SK-N-SH (cell line): ENCODE measurements around the gene ZNF296. TPM values are rescaled to one million over a fixed set of nuclear protein-coding genes. Genes with fewer than 3 reads are reported as not detected.
A peak's percentile ranks its signal among the peaks of the same experiment; 100 is the strongest.

Source experiments
- CTCF ChIA-PET: fragments of 300-600, 350-600 bp; formaldehyde crosslinking; extraction: SDS; loops from one replicate; lab custom pipeline; 2021; lab: Yijun Ruan, JAX
- POLR2A ChIA-PET: fragments of 350-600 bp; sonication (Branson Sonifier 250); formaldehyde crosslinking; extraction: SDS; loops from one replicate; lab custom pipeline; 2020; ENCODE audit warnings: antibody characterized with exemption, inconsistent platforms; lab: Yijun Ruan, JAX
- DNase-seq: peaks from one replicate; pipeline ENCODE4 v3.0.0; 2012
- H2AFZ ChIP-seq: fragments of 200-600 bp; sonication (generic); 2 replicates; pipeline ENCODE4 v1.8.1; 2016; ENCODE audit warnings: antibody characterized with exemption, mild to moderate bottlenecking, low read depth
- H3F3A ChIP-seq: fragments of 200-600 bp; sonication (generic); replicated peaks from 2 replicates; pipeline ENCODE3; 2016; ENCODE audit warnings: antibody characterized with exemption, mild to moderate bottlenecking; ENCODE audit not compliant: insufficient read depth
- H3K27ac ChIP-seq, 2 experiments: fragments of 200-500 bp in 1 of 2; fragments of 200-600 bp in 1 of 2; sonication (Bioruptor generic) in 1 of 2; sonication (generic), shearing (Covaris generic) in 1 of 2; 2 replicates each; pipeline versions ENCODE4 v1.5.1 to v1.6.1; 2014 to 2016; ENCODE audit warnings: low read depth in 2 of 2, inconsistent platforms in 1 of 2, low read length in 1 of 2, mild to moderate bottlenecking in 1 of 2, mixed read lengths in 1 of 2
- H3K27me3 ChIP-seq: fragments of 200-600 bp; sonication (generic), shearing (Covaris generic); 2 replicates; pipeline ENCODE4 v1.6.1; 2016; ENCODE audit warnings: mixed run types; ENCODE audit not compliant: insufficient read depth
- H3K36me3 ChIP-seq, 2 experiments: fragments of 200-500 bp in 1 of 2; fragments of 200-600 bp in 1 of 2; sonication (Bioruptor generic) in 1 of 2; sonication (generic) in 1 of 2; replicated peaks in 1 of 2; 2 replicates each; pipeline versions ENCODE3 to v1.5.1; 2014 to 2016; ENCODE audit warnings: low read length in 1 of 2, mild to moderate bottlenecking in 1 of 2; ENCODE audit not compliant: insufficient read depth in 2 of 2, control insufficient read depth in 1 of 2
- H3K4me1 ChIP-seq, 2 experiments: fragments of 200-500 bp in 1 of 2; fragments of 200-600 bp in 1 of 2; sonication (Bioruptor generic) in 1 of 2; sonication (generic), shearing (Covaris generic) in 1 of 2; 2 replicates each; pipeline versions ENCODE4 v1.5.1 to v1.6.1; 2014 to 2016; ENCODE audit warnings: low read depth in 1 of 2, low read length in 1 of 2, mixed run types in 1 of 2; ENCODE audit not compliant: insufficient read depth in 2 of 2, control insufficient read depth in 1 of 2
- H3K4me2 ChIP-seq: fragments of 200-600 bp; sonication (generic), shearing (Covaris generic); 2 replicates; pipeline ENCODE4 v1.6.1; 2017; ENCODE audit warnings: mixed run types
- H3K4me3 ChIP-seq, 2 experiments: fragments of 200-500 bp in 1 of 2; fragments of 200-600 bp in 1 of 2; sonication (Bioruptor generic) in 1 of 2; sonication (generic), shearing (Covaris generic) in 1 of 2; 2 replicates each; pipeline versions ENCODE4 v1.5.1 to v1.8.1; 2014 to 2016; ENCODE audit warnings: low read depth in 2 of 2, inconsistent platforms in 1 of 2, low read length in 1 of 2, mild to moderate bottlenecking in 1 of 2, mixed read lengths in 1 of 2, moderate library complexity in 1 of 2
- H3K79me2 ChIP-seq: fragments of 200-600 bp; sonication (generic); 2 replicates; pipeline ENCODE4 v1.8.1; 2017; ENCODE audit warnings: mild to moderate bottlenecking; ENCODE audit not compliant: insufficient read depth
- H3K9ac ChIP-seq: fragments of 200-600 bp; sonication (generic); 2 replicates; pipeline ENCODE4 v1.6.1; 2017; ENCODE audit warnings: mixed run types
- H3K9me2 ChIP-seq: fragments of 200-600 bp; sonication (generic); 2 replicates; pipeline ENCODE4 v1.6.1; 2017; ENCODE audit warnings: mixed run types
- H3K9me3 ChIP-seq: fragments of 200-600 bp; sonication (generic); 2 replicates; pipeline ENCODE4 v1.6.1; 2017; ENCODE audit warnings: mixed run types, mild to moderate bottlenecking, moderate library complexity
- H4K20me1 ChIP-seq: fragments of 200-600 bp; sonication (generic); 2 replicates; pipeline ENCODE4 v1.6.1; 2017; ENCODE audit warnings: mild to moderate bottlenecking, mixed run types; ENCODE audit not compliant: insufficient read depth
- CHD2 ChIP-seq: fragments of 150-350 bp; IDR thresholded peaks from 2 replicates; pipeline ENCODE4 v1.6.1; 2018; ENCODE audit warnings: low read length; ENCODE audit not compliant: partially characterized antibody
- EZH2phosphoT487 ChIP-seq: fragments of 200-600 bp; sonication (generic); IDR thresholded peaks from 2 replicates; pipeline ENCODE4 v1.6.1; 2017; ENCODE audit warnings: low read depth, mixed run types, mild to moderate bottlenecking, antibody characterized with exemption, moderate library complexity, borderline replicate concordance
- FOSL2 ChIP-seq: IDR thresholded peaks from 2 replicates; pipeline ENCODE4 v1.4.0; 2012; ENCODE audit warnings: low read depth, mild to moderate bottlenecking, moderate library complexity, borderline replicate concordance
- FOXJ3 ChIP-seq: sonication (generic); formaldehyde crosslinking; IDR thresholded peaks from 2 replicates; pipeline ENCODE4 v1.5.1; 2020; ENCODE audit warnings: mild to moderate bottlenecking, missing genetic modification reagents
- GATA2 ChIP-seq: sonication (generic); formaldehyde crosslinking; IDR thresholded peaks from 2 replicates; pipeline ENCODE4 v1.5.0; 2020; ENCODE audit warnings: mild to moderate bottlenecking, missing genetic modification reagents
- JUND ChIP-seq: IDR thresholded peaks from 2 replicates; pipeline ENCODE4 v1.4.0; 2012
- MAX ChIP-seq: IDR thresholded peaks from 2 replicates; pipeline ENCODE4 v1.4.0; 2012; ENCODE audit warnings: low read depth
- MEF2A ChIP-seq: IDR thresholded peaks from 2 replicates; pipeline ENCODE4 v1.4.0; 2012; ENCODE audit warnings: low read depth, borderline replicate concordance
- MXI1 ChIP-seq: IDR thresholded peaks from 2 replicates; pipeline ENCODE4 v1.6.1; 2012; ENCODE audit warnings: mild to moderate bottlenecking, low read depth, low read length, improper control_type of control experiment
- NFIC ChIP-seq: IDR thresholded peaks from 2 replicates; pipeline ENCODE4 v1.4.0; 2012; ENCODE audit warnings: borderline replicate concordance
- NRF1 ChIP-seq: IDR thresholded peaks from 2 replicates; pipeline ENCODE4 v1.6.1; 2012; ENCODE audit warnings: low read depth, mild to moderate bottlenecking, low read length
- PBX3 ChIP-seq: IDR thresholded peaks from 2 replicates; pipeline ENCODE4; 2012
- POLR2AphosphoS5 ChIP-seq: IDR thresholded peaks from 2 replicates; pipeline ENCODE4 v1.6.1; 2012; ENCODE audit warnings: low read depth, low read length
- RAD21 ChIP-seq: IDR thresholded peaks from 2 replicates; pipeline ENCODE4 v1.6.1; 2012; ENCODE audit warnings: mild to moderate bottlenecking, low read length
- REST ChIP-seq: IDR thresholded peaks from 2 replicates; pipeline ENCODE4 v1.6.1; 2012; ENCODE audit warnings: mild to moderate bottlenecking, low read depth, low read length, moderate library complexity
- RFX5 ChIP-seq: IDR thresholded peaks from 2 replicates; pipeline ENCODE4 v1.6.1; 2012; ENCODE audit warnings: mild to moderate bottlenecking, improper control_type of control experiment, low read length
- SIN3A ChIP-seq: IDR thresholded peaks from 2 replicates; pipeline ENCODE4 v1.6.1; 2012; ENCODE audit warnings: low read depth, mild to moderate bottlenecking, low read length, moderate library complexity, borderline replicate concordance
- TCF12 ChIP-seq: IDR thresholded peaks from 2 replicates; pipeline ENCODE4 v1.4.0; 2012
- USF1 ChIP-seq: IDR thresholded peaks from 2 replicates; pipeline ENCODE4 v1.4.0; 2012; ENCODE audit warnings: low read depth, borderline replicate concordance
- YY1 ChIP-seq: IDR thresholded peaks from 2 replicates; pipeline ENCODE4 v1.4.0; 2012; ENCODE audit warnings: low read depth, mild to moderate bottlenecking
- WGBS: methylation state at CpG from one replicate; pipeline ENCODE4 v1.1.6; 2017; ENCODE audit warnings: low lambda C conversion rate; 5-methylcytosine and 5-hydroxymethylcytosine counted together
- polyA plus RNA-seq, 3 experiments: library from polyadenylated mRNA; depleted of rRNA; stranded (reverse); fragments of >200 nt; gene quantifications; 2 replicates each; pipeline ENCODE4 v1.2.3, GENCODE V29; 2012

Gene ZNF296
- polyA plus RNA-seq, 1 of the 3 experiments (the other 2 are of a cell fraction), result 0.21 TPM

- H3K9me2 ChIP-seq, result no peaks in the 10 kb centered on the region
- peaks cover 24 to 32% of the 10 kb centered on the region in 2 experiments; a peak in 3 of 4 replicates for H3K4me1 ChIP-seq
- H3K9ac ChIP-seq, result 0 out of 2 replicates have a peak overlapping the region, but pooled peaks have one; percentile 24
- no peaks in the 10 kb centered on the region for H3K9me3 ChIP-seq
- H3K27me3 ChIP-seq, result no peaks in the 10 kb centered on the region
- H3K36me3 ChIP-seq, result no peaks in the 10 kb centered on the region
- H3K27ac ChIP-seq, result peak overlapping the region; percentile 32 to 84
- H3K4me2 ChIP-seq, result peak overlapping the region; percentile 77
- CTCF ChIA-PET, result no interaction called here
- H2AFZ ChIP-seq, result no peak overlapping the region
- DNase-seq, result no peak
- peaks cover 99% of the 10 kb centered on the region for H3K79me2 ChIP-seq
- WGBS, result 59% methylated on average over 16 of the region's 16 CpGs
- POLR2A ChIA-PET, result no interaction called here
- no peak for TF ChIP-seq RFX5
- TF ChIP-seq JUND, result peak; percentile 87
- TF ChIP-seq MAX, result peak; percentile 88
- TF ChIP-seq MEF2A, result no peak
- no peak for TF ChIP-seq NFIC
- TF ChIP-seq USF1, result peak; percentile 75; the same call in 1 of the 2 replicates
- TF ChIP-seq TCF12, result peak; percentile 61; the same call in 1 of the 2 replicates
- TF ChIP-seq FOSL2, result peak; percentile 96
- no peak for TF ChIP-seq MXI1
- TF ChIP-seq PBX3, result peak; percentile 47; the same call in 1 of the 2 replicates
- TF ChIP-seq SIN3A, result peak; percentile 48
- TF ChIP-seq, all 33 proteins: peak for 7
- Histone ChIP-seq H4K20me1 (peaks cover 87% of the 10 kb centered on the region), H3F3A (peaks cover 13% of the 10 kb centered on the region), H3K4me3 (peak overlapping the region in 1 of 2 experiments; percentile 23; a peak in 1 of 4 replicates)
Measured at GRCh38 chr19:45097776-45098520, 21.7 kb upstream of the ZNF296 start.

GRCh38 chr19:45097450-45097775 is 21.1 kb upstream of the ZNF296 start:
- Histone ChIP-seq H3K27ac (peak overlapping the region in 1 of 2 experiments; percentile 84; a peak in 2 of 4 replicates), H3K9me3 (no peaks in the 10 kb centered on the region), H3K4me3 (no peak overlapping the region), H3K4me1 (peaks cover 23 to 32% of the 10 kb centered on the region in 2 experiments; a peak in 3 of 4 replicates), H2AFZ (no peak overlapping the region), H4K20me1 (peaks cover 82% of the 10 kb centered on the region), H3K4me2 (peak overlapping the region; percentile 77; the same call in 1 of the 2 replicates), H3K36me3 (no peaks in the 10 kb centered on the region), H3K9ac (no peak overlapping the region), H3K27me3 (no peaks in the 10 kb centered on the region), H3K9me2 (no peaks in the 10 kb centered on the region), H3F3A (peaks cover 13% of the 10 kb centered on the region), H3K79me2 (peaks cover 95% of the 10 kb centered on the region)
- POLR2A ChIA-PET, result no interaction called here
- 94% methylated on average over 6 of the region's 7 CpGs for WGBS
- no peak for DNase-seq
- CTCF ChIA-PET, result no interaction called here
- TF ChIP-seq FOSL2 (no peak), REST (no peak), NRF1 (no peak), NFIC (no peak), FOXJ3 (CRISPR knock-in tag) (no peak), RAD21 (no peak), USF1 (no peak), GATA2 (CRISPR knock-in tag) (no peak), YY1 (no peak), MAX (no peak), CHD2 (no peak), JUND (no peak), RFX5 (no peak), EZH2phosphoT487 (no peak), POLR2AphosphoS5 (no peak)
